IPS-NIHi7 (cell line): ENCODE results near the gene COX7A2L.
"Not testable (repeated sequence)": the region's sequence is repeated elsewhere in the genome, so short reads cannot be mapped to it uniquely, and the experiment has no call there.

ENCODE experiments used
- DNase-seq: peaks from one replicate; pipeline ENCODE4 v3.0.0; 2012; ENCODE audit warnings: mixed read lengths; ENCODE audit errors: extremely low spot score

The COX7A2L gene

GRCh38 chr2:42367835-42368234 lies 6.8 kb upstream of the COX7A2L start:
- DNase-seq, result no peak

DNA sequence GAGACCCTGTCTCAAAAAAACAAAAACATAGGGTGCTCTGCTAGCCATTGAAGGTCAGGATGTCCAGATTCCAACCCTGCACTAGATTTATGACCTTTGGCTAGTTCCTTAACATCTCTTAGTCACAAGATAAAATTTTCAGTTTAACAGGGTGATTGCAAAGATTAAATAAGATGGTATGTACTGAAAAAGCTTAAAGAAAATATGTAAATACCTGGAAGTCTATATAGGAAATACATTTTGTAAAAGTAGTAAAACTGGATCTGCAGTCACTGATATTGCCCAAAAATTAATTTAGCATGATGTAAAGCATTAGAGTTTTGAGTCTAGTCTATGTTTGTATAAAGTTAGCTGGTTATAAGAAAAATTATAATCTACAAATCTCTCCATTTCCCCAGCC lies 5.4 kb upstream of the COX7A2L start:
- no peak for DNase-seq

GRCh38 chr2:42364658-42365057 lies 3.6 kb upstream of the COX7A2L start:
- no peak for DNase-seq

- DNase-seq, result no peak
Measured at GRCh38 chr2:42363413-42363812, 2.4 kb upstream of the COX7A2L start.

GRCh38 chr2:42361728-42362283 lies 789 bp upstream of the COX7A2L start:
- no peak for DNase-seq

DNA sequence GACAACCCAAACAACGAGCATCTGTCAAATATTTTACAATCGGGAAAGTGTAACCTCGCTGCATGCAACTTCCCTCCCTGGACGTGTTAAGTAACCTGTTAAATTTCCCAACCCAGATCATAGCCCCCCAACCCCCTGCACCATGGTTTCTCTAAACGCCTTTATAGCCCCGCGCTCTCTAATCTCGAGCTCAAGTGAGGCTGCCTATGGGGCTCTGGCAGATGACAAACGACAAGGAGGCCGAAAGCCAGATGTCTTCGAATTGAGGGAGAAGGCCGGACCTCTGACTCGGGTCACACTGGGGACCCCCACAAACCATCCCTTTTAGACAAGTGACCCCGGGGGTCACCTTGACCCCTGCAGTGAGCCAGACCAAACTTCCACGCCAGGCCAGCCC lies 526 bp downstream of the COX7A2L start:
- no peak for DNase-seq

GRCh38 chr2:42359965-42360483 lies 993 bp downstream of the COX7A2L start:
- DNase-seq, result no peak

- DNase-seq, result no peak
Measured at GRCh38 chr2:42359304-42359964, 1.6 kb downstream of the COX7A2L start.

- DNase-seq, result no peak
Measured at GRCh38 chr2:42353792-42354429, 7.1 kb downstream of the COX7A2L start.

GRCh38 chr2:42351864-42352263 lies 9.2 kb downstream of the COX7A2L start:
- DNase-seq, result no peak

DNA sequence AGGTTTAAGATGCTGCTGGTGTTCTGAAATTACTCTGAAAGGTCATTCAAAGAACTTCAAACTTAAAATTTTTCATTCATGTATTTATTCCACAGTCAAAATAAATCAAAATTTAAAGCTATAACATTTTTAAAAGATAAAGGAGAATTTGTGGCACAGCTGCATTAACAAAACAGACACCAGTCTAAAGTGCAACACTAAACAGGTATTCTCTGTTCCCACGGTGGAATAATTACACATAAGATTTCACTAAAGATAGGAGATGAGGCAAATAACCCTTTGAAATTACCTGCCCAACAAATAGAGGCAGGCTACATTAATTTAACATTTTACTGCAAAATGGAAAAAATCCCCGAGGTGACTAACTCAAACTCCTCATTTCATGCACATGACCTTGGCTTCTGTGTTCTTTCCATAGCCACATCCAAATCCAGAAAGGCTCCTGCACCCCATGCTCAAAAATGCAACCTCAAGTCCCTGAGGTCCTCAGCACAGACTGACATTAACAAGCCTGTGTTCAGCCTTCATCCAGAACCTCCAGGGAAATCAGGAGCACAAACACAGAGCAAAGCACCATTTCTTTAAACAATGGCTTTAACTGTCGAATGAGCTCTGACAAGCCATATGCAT lies 10.5 kb downstream of the COX7A2L start:
- no peak for DNase-seq

- no peak for DNase-seq
Measured at GRCh38 chr2:42348113-42348805, 12.8 kb downstream of the COX7A2L start.

- not testable (repeated sequence) for DNase-seq
Measured at GRCh38 chr2:42347518-42347917, 13.5 kb downstream of the COX7A2L start.

DNA sequence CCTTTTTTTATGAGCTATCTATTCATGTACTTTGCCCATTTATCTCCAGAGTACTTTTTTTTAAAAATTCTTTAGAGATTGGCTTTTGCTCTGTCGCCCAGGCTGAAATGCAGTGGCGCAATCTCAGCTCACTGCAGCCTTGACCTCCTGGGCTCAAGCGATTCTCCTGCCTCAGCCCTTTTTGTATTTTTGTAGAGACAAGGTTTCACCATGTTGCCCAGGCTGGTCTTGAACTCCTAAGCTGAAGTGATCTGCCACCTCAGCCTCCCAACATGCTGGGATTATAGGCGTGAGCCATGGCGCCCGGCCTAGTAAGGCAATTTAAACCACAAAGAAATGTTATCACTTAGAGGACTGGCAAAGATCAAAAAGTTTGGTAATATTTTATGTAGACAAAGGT lies 14.2 kb downstream of the COX7A2L start:
- DNase-seq, result not testable (repeated sequence)

DNA sequence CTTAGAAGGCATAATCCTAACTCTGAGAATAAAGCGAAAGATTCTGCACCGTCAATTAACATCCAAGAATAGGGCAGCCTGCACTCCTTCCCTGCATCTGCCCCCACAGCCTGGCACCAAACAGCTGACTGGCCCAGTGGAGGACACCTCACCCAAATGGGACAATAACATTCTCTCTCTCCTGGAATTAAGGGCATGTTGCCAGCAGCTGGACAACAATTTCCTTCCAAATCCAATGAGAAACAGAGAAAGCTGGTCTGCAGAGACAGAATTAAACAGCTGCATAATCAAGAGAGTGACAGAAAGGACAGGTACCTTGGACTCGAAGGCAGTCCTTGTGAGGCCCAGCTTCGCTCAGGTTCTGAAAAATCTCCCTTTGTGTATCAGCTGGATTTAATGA lies 15.0 kb downstream of the COX7A2L start:
- no peak for DNase-seq

DNA sequence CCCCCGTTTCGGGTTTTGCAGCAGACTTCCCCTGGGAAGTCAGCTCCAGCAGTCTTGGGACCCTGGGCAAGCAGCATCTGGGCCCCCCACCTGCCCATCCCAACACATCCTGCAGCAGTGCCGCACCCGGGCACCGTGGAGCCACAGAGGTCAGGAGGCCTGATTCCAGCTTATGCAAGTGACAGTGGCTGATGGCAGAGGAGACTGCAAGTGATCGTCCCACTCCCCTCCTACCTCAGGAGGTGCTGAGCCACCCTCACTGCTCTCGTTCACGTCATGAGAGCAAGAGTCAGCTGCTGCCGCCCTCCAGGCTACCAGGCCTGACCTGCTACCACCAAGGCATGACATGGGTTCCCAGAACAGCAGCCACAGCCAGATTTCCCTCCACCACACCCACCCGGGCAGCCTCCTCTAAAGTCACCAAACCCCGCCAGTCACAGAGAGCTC lies 18.2 kb downstream of the COX7A2L start:
- DNase-seq, result no peak

DNA sequence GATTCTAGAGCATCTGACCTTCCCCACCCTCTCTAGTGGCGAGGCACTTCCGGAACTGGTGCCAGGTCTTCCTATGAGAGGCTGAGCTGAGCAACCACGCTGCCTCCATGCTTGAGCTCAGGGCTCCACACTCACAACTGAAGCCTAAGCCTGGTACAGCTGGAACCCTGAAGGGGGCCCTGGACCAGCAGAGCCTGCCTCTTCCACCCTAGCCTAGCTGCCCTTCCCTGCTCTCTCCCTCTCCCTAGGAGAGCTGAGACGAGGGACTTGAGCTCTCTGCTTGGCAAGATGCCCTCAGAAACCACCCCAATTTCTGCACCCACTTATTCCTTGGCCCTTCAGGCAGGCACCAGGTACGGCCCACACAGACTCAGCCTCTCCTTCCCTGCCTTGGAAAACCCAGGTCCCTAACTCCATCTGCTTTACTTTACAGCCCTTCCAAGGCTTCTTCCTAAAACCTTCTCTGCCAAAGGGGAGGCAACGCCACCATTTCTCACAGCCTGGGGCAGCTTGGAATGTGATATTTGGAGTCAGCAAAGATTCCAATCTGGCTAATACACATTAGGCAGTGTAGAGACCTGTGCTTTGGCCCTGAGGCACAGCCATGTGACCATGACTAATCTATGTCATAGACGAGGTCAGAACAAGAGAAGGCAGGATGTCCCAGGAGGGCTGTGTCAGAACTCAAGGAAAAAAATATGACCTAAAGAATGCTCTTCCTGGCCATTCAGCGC lies 18.8 kb downstream of the COX7A2L start:
- DNase-seq, result no peak

- no peak for DNase-seq
Measured at GRCh38 chr2:42340938-42341636, 19.9 kb downstream of the COX7A2L start.

DNA sequence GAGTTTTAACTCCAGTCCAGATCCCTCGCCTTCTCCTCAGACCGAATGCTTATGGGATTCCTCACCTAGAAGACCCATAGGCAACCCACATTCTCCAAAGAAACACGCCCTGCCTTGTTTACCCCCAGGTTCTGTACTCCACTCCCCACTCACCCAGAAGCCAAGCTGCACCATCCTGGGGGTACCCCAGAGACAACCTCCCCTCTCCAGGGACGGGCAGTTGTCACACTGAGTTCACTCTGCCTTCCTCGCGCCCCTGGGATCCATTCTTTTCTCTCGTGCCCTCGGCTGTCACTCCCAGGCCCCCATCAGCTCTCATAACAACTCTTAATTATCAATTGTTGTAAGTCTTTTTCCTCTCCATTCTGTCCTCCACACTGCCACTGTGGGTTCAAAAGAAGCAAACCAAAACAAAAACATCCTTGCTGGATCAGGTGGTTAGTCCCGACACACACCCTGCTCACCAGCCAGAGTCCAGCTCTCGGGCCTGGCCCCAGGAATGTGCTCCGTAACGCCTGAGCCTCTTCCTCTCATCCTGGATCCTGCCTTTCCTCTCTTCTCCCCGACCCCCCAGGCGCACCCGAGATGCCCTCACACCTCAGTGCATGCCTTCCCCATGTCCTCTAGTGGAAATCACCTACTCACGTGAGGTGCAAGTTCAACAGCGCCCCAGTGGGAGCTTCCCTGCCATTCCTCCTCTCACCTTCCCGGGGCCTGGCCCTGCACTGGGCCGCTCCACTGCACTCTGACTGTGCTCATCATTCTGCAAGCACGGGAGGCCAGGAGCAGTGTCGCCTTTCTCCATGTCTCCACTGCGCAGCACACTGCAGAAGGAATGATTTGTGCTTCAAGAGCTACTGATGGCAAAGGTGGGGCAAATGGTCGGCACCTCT lies 20.7 kb downstream of the COX7A2L start:
- no peak for DNase-seq
